A549 (cell line): Measurements from ENCODE around the gene QPCTL. TPM values are rescaled to one million over a fixed set of nuclear protein-coding genes. Genes with fewer than 3 reads are reported as not detected.

Source experiments
- ATAC-seq, 2 experiments: fragments of 200-7000 bp in 1 of 2; fragments of >200 bp in 1 of 2; cut with Nextera tagmentation in 1 of 2; cut with Tn5 transposase in 1 of 2; 3 replicates each; pipeline versions ENCODE4 v1.8.0 to v1.9.1; 2018 to 2020; ENCODE audit warnings: mild to moderate bottlenecking in 1 of 2, moderate library complexity in 1 of 2
- CTCF ChIA-PET: fragments of 300-600 bp; sonication (Branson Sonifier 250); formaldehyde crosslinking; extraction: SDS; loops from one replicate; lab custom pipeline; 2021; ENCODE audit warnings: antibody characterized with exemption, inconsistent platforms; lab: Yijun Ruan, JAX
- POLR2A ChIA-PET: fragments of 350-600 bp; formaldehyde crosslinking; extraction: SDS; loops from one replicate; lab custom pipeline; 2021; ENCODE audit warnings: antibody characterized with exemption, inconsistent platforms; lab: Yijun Ruan, JAX
- DNase-seq, 2 experiments: peaks; one replicate each; pipeline versions ENCODE4 v3.0.0 to v3.0.0-alpha.2; 2011 to 2016; ENCODE audit warnings: low read depth in 1 of 2, low spot score in 1 of 2
- FAIRE-seq: peaks from 2 replicates; lab custom pipeline; 2011; peaks lifted over from hg19 to GRCh38; lab: Jason Lieb, UNC
- H3K27ac ChIP-seq, 2 experiments: fragments of >200 bp; sonication (Bioruptor Twin); formaldehyde crosslinking; 3 replicates each; pipeline ENCODE4 v1.5.1; 2016 to 2017
- H3K4me1 ChIP-seq: fragments of >200 bp; sonication (Bioruptor Twin); formaldehyde crosslinking; 3 replicates; pipeline ENCODE4 v1.6.1; 2016
- H3K4me2 ChIP-seq: fragments of >200 bp; sonication (Bioruptor Twin); formaldehyde crosslinking; 3 replicates; pipeline ENCODE4 v1.6.1; 2016
- H3K4me3 ChIP-seq: fragments of >200 bp; sonication (Bioruptor Twin); formaldehyde crosslinking; 3 replicates; pipeline ENCODE4 v1.5.1; 2016
- H3K9me3 ChIP-seq: fragments of >200 bp; sonication (Bioruptor Twin); formaldehyde crosslinking; 3 replicates; pipeline ENCODE4 v1.6.1; 2016
- CBX8 ChIP-seq: fragments of 200-600 bp; sonication (generic); IDR thresholded peaks from 2 replicates; pipeline ENCODE4 v1.6.1; 2016
- CEBPB ChIP-seq, 2 experiments: fragments of >200 bp in 1 of 2; sonication (Bioruptor Twin) in 1 of 2; formaldehyde crosslinking in 1 of 2; IDR thresholded peaks; 2 replicates each; pipeline ENCODE4 v1.6.1; 2012 to 2016
- ESRRA ChIP-seq: fragments of 150-350 bp; IDR thresholded peaks from 2 replicates; pipeline ENCODE4 v1.6.1; 2014; ENCODE audit warnings: mild to moderate bottlenecking, low read length, borderline replicate concordance
- FOXS1 ChIP-seq: fragments of 250-450 bp; sonication (Bioruptor Pico); IDR thresholded peaks from 2 replicates; pipeline ENCODE4 v1.5.0; 2020; ENCODE audit warnings: mild to moderate bottlenecking, moderate library complexity
- HDAC2 ChIP-seq: fragments of 200-600 bp; sonication (generic); IDR thresholded peaks from 2 replicates; pipeline ENCODE4 v1.6.1; 2016
- HEYL ChIP-seq: fragments of 250-450 bp; sonication (Bioruptor Pico); IDR thresholded peaks from 2 replicates; pipeline ENCODE4 v1.8.0; 2021; ENCODE audit warnings: mild to moderate bottlenecking, moderate library complexity
- HMGXB4 ChIP-seq: fragments of 250-450 bp; sonication (Bioruptor Pico); IDR thresholded peaks from 2 replicates; pipeline ENCODE4 v1.5.0; 2021; ENCODE audit warnings: mild to moderate bottlenecking, moderate library complexity, borderline replicate concordance
- HOXB13 ChIP-seq: fragments of 250-450 bp; sonication (Bioruptor Pico); IDR thresholded peaks from 2 replicates; pipeline ENCODE4 v1.5.0; 2020; ENCODE audit warnings: low read depth, mild to moderate bottlenecking, moderate library complexity
- JUN ChIP-seq, 2 experiments: fragments of >200 bp; sonication (Bioruptor Twin); formaldehyde crosslinking; IDR thresholded peaks; 2 replicates in 1 of 2; 3 replicates in 1 of 2; pipeline ENCODE4 v1.6.1; 2016 to 2017
- JUNB ChIP-seq: fragments of >200 bp; sonication (Bioruptor Twin); formaldehyde crosslinking; IDR thresholded peaks from 2 replicates; pipeline ENCODE4 v1.6.1; 2016
- MAX ChIP-seq: IDR thresholded peaks from 2 replicates; pipeline ENCODE4 v1.6.1; 2012
- MYC ChIP-seq: IDR thresholded peaks from 2 replicates; pipeline ENCODE4 v1.6.1; 2012; ENCODE audit warnings: mild to moderate bottlenecking, inconsistent platforms, low read length, improper control_type of control experiment, borderline replicate concordance
- NPAS2 ChIP-seq: fragments of 250-450 bp; sonication (Bioruptor Pico); IDR thresholded peaks from 2 replicates; pipeline ENCODE4 v1.8.0; 2022; ENCODE audit warnings: mild to moderate bottlenecking, moderate library complexity, borderline replicate concordance
- PHF8 ChIP-seq: fragments of 200-600 bp; sonication (generic); IDR thresholded peaks from 2 replicates; pipeline ENCODE4 v1.6.1; 2016; ENCODE audit warnings: low read depth, mild to moderate bottlenecking, antibody characterized with exemption, moderate library complexity, borderline replicate concordance
- RARB ChIP-seq: fragments of 250-450 bp; sonication (Bioruptor Pico); IDR thresholded peaks from 2 replicates; pipeline ENCODE4 v1.8.0; 2021; ENCODE audit warnings: mild to moderate bottlenecking, moderate library complexity
- RNF2 ChIP-seq: fragments of 200-600 bp; sonication (generic); IDR thresholded peaks from 2 replicates; pipeline ENCODE4 v1.6.1; 2016; ENCODE audit warnings: low read depth, mild to moderate bottlenecking, antibody characterized with exemption, moderate library complexity, borderline replicate concordance
- TFCP2L1 ChIP-seq: fragments of 250-450 bp; sonication (Bioruptor Pico); IDR thresholded peaks from 2 replicates; pipeline ENCODE4 v1.5.0; 2021; ENCODE audit warnings: mild to moderate bottlenecking
- USF2 ChIP-seq: fragments of 450-650 bp; IDR thresholded peaks from 2 replicates; pipeline ENCODE4 v1.6.1; 2014; ENCODE audit warnings: antibody characterized with exemption
- ZFP36 ChIP-seq: fragments of 450-650 bp; IDR thresholded peaks from 2 replicates; pipeline ENCODE4 v1.6.1; 2014; ENCODE audit warnings: borderline replicate concordance; ENCODE audit not compliant: partially characterized antibody
- WGBS: methylation state at CpG from one replicate; pipeline ENCODE4 v1.1.6; 2017; ENCODE audit errors: missing lambda C conversion rate; 5-methylcytosine and 5-hydroxymethylcytosine counted together
- polyA plus RNA-seq, 4 experiments: library from polyadenylated mRNA; depleted of rRNA in 3 of 4; stranded (reverse); fragments of >200 nt; fragmentation: RNase III in 1 of 4; extraction: RNeasy Plus Mini Kit Qiagen cat#74134 plus additional on column Dnase treatment in 1 of 4; gene quantifications; 2 replicates in 3 of 4; 3 replicates in 1 of 4; pipeline ENCODE4 v1.2.3, GENCODE V29; 2011 to 2017
- TF ChIP-seq, protein P1 (sequence below): fragments of 150-350 bp; IDR thresholded peaks from 2 replicates; pipeline ENCODE4 v1.6.1; 2014; ENCODE audit warnings: low read depth, mild to moderate bottlenecking, low read length
- TF ChIP-seq, protein P2 (sequence below): fragments of 250-450 bp; sonication (Bioruptor Pico); IDR thresholded peaks from 2 replicates; pipeline ENCODE4 v1.5.0; 2020; ENCODE audit warnings: low read depth, mild to moderate bottlenecking, moderate library complexity
- TF ChIP-seq, protein P3 (sequence below): IDR thresholded peaks from 2 replicates; pipeline ENCODE4 v1.6.1; 2012

The QPCTL gene
- polyA plus RNA-seq, 2 of the 4 experiments (the other 2 are of a cell fraction) = 9.4 to 10.4 TPM

DNA sequence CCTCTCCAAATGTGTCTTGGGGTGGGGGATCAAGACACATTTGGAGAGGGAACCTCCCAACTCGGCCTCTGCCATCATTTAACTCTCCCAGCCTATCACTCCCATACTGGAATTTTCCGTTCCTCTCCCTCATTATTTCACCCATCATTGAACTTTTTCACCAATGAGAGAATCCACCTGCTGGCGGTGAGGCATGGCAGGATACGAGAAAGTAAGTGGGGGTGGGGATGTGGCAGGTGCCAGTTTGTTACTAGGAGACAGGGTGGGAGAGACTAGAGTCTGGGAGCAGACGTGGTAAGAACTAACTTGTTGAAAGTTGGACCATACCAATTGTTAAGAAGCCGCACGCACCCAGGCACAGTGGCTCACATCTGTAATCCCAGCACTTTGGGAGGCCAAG lies 17.5 kb upstream of the QPCTL start:
- POLR2A ChIA-PET = no interaction called here
- CTCF ChIA-PET = interaction anchor here (0.9 to 10.9 kb wide), 8 partner anchors 8 to 95 kb away, joined by 3 to 159 read pairs (median 4); partner anchors contain the start of genes QPCTL, SIX5 and SNRPD2
- Histone ChIP-seq H3K4me2 (no peak overlapping the region), H3K4me3 (no peak overlapping the region), H3K27ac (no peak overlapping the region), H3K4me1 (peaks cover 18% of the 10 kb centered on the region), H3K9me3 (no peaks in the 10 kb centered on the region)
- ATAC-seq = no peak
- WGBS = 79% methylated on average over 7 of the region's 7 CpGs
- no peak for DNase-seq
- TF ChIP-seq NPAS2 (CRISPR knock-in tag) (no peak), JUN (IDR thresholded peaks at IDR 0.05) (no peak), MAX (no peak), CBX8 (no peak), HDAC2 (no peak), RNF2 (no peak), HMGXB4 (no peak)
- TF ChIP-seq, protein P1, sequence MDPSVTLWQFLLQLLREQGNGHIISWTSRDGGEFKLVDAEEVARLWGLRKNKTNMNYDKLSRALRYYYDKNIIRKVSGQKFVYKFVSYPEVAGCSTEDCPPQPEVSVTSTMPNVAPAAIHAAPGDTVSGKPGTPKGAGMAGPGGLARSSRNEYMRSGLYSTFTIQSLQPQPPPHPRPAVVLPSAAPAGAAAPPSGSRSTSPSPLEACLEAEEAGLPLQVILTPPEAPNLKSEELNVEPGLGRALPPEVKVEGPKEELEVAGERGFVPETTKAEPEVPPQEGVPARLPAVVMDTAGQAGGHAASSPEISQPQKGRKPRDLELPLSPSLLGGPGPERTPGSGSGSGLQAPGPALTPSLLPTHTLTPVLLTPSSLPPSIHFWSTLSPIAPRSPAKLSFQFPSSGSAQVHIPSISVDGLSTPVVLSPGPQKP = no peak
- TF ChIP-seq, protein P2, sequence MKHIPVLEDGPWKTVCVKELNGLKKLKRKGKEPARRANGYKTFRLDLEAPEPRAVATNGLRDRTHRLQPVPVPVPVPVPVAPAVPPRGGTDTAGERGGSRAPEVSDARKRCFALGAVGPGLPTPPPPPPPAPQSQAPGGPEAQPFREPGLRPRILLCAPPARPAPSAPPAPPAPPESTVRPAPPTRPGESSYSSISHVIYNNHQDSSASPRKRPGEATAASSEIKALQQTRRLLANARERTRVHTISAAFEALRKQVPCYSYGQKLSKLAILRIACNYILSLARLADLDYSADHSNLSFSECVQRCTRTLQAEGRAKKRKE (CRISPR knock-in tag) = no peak
- FAIRE-seq = no peak

GRCh38 chr19:45676851-45677263 lies 15.6 kb upstream of the QPCTL start:
- POLR2A ChIA-PET = interaction anchor here (0.8 to 3.1 kb wide), 6 partner anchors 10 to 92 kb away, joined by 4 to 25 read pairs (median 5); partner anchors contain the start of genes OPA3, QPCTL and SNRPD2
- DNase-seq = no peak
- peaks cover 10% of the 10 kb centered on the region for H3K4me1 ChIP-seq
- TF ChIP-seq RARB (CRISPR knock-in tag) (no peak), TFCP2L1 (CRISPR knock-in tag) (no peak), JUNB (no peak), RNF2 (no peak), CEBPB (IDR thresholded peaks at IDR 0.05) (no peak), HMGXB4 (no peak), FOXS1 (CRISPR knock-in tag) (no peak), HOXB13 (no peak), PHF8 (no peak), HEYL (no peak), ZFP36 (no peak), ESRRA (no peak), MYC (no peak), USF2 (no peak)
- TF ChIP-seq, protein P3, sequence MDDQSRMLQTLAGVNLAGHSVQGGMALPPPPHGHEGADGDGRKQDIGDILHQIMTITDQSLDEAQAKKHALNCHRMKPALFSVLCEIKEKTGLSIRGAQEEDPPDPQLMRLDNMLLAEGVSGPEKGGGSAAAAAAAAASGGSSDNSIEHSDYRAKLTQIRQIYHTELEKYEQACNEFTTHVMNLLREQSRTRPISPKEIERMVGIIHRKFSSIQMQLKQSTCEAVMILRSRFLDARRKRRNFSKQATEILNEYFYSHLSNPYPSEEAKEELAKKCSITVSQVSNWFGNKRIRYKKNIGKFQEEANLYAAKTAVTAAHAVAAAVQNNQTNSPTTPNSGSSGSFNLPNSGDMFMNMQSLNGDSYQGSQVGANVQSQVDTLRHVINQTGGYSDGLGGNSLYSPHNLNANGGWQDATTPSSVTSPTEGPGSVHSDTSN = no peak
- FAIRE-seq = no peak
- CTCF ChIA-PET = interaction anchor here (0.6 to 10.9 kb wide), 8 partner anchors 8 to 238 kb away, joined by 4 to 159 read pairs (median 8); partner anchors contain the start of genes GIPR, QPCTL and SNRPD2
- H3K4me2 ChIP-seq = peak overlapping the region; percentile 81
- WGBS = 62% methylated on average over 21 of the region's 28 CpGs
- ATAC-seq = peak; percentile 17 to 20; a peak in 5 of 6 replicates
- peak overlapping the region in 1 of 2 experiments; percentile 70; a peak in 4 of 6 replicates for H3K27ac ChIP-seq
- H3K9me3 ChIP-seq = no peaks in the 10 kb centered on the region
- H3K4me3 ChIP-seq = peak overlapping the region; percentile 42
